Measurements from ENCODE around the gene RNF4.
"Not testable (repeated sequence)": the region's sequence is repeated elsewhere in the genome, so short reads cannot be mapped to it uniquely, and the experiment has no call there.

The RNF4 gene

GRCh38 chr4:2462992-2463762 lies 5.7 kb upstream of the RNF4 start:
- ATAC-seq, result no peak; the same call in 2 of the 3 replicates
- TF ChIP-seq ZC3H10 (CRISPR knock-in tag; IDR thresholded peaks at IDR 0.05), result no peak
- no peak for TF ChIP-seq PPARA (CRISPR knock-in tag; IDR thresholded peaks at IDR 0.05; ENCODE audit: borderline replicate concordance)
- TF ChIP-seq RARB (CRISPR knock-in tag; IDR thresholded peaks at IDR 0.05), result no peak
- no peak for TF ChIP-seq GLIS3 (CRISPR knock-in tag; IDR thresholded peaks at IDR 0.05)
- TF ChIP-seq ESRRG (CRISPR knock-in tag; IDR thresholded peaks at IDR 0.05), result no peak
- TF ChIP-seq OSR1 (CRISPR knock-in tag; IDR thresholded peaks at IDR 0.05), result no peak
- no peak for TF ChIP-seq BACH2 (CRISPR knock-in tag; IDR thresholded peaks at IDR 0.05; ENCODE audit: borderline replicate concordance)
- TF ChIP-seq CREB5 (CRISPR knock-in tag; IDR thresholded peaks at IDR 0.05; ENCODE audit: low read depth), result no peak
- no peak for TF ChIP-seq PATZ1 (CRISPR knock-in tag; IDR thresholded peaks at IDR 0.05; ENCODE audit: borderline replicate concordance)
- TF ChIP-seq TSHZ2 (CRISPR knock-in tag; IDR thresholded peaks at IDR 0.05), result no peak
- no peak for TF ChIP-seq ZFP3 (CRISPR knock-in tag; IDR thresholded peaks at IDR 0.05)
- no peak for TF ChIP-seq ZNF8 (CRISPR knock-in tag; IDR thresholded peaks at IDR 0.05)

- ATAC-seq, result no peak
- TF ChIP-seq CSDC2 (CRISPR knock-in tag; IDR thresholded peaks at IDR 0.05) (no peak), OSR1 (CRISPR knock-in tag; IDR thresholded peaks at IDR 0.05) (no peak), ISL1 (CRISPR knock-in tag; IDR thresholded peaks at IDR 0.05) (no peak), ARNTL (CRISPR knock-in tag; IDR thresholded peaks at IDR 0.05; ENCODE audit: borderline replicate concordance, low read depth) (no peak), BACH2 (CRISPR knock-in tag; IDR thresholded peaks at IDR 0.05; ENCODE audit: borderline replicate concordance) (no peak), TOX (CRISPR knock-in tag; IDR thresholded peaks at IDR 0.05; ENCODE audit: borderline replicate concordance) (no peak), ZFP30 (CRISPR knock-in tag; IDR thresholded peaks at IDR 0.05) (no peak), TCF4 (CRISPR knock-in tag; IDR thresholded peaks at IDR 0.05; ENCODE audit: borderline replicate concordance) (no peak), ZNF8 (CRISPR knock-in tag; IDR thresholded peaks at IDR 0.05) (no peak), PPARA (CRISPR knock-in tag; IDR thresholded peaks at IDR 0.05; ENCODE audit: borderline replicate concordance) (no peak), POU6F1 (CRISPR knock-in tag; IDR thresholded peaks at IDR 0.05; ENCODE audit: borderline replicate concordance, low read depth) (no peak)
These were observed 3.9 kb upstream of the RNF4 start for GRCh38 chr4:2465032-2465431.

- ATAC-seq, result not testable (repeated sequence)
These were observed 3.4 kb upstream of the RNF4 start for GRCh38 chr4:2465544-2465943.

GRCh38 chr4:2469192-2469984 lies 482 bp downstream of the RNF4 start:
- peak; percentile 68 for ATAC-seq
- no peak for TF ChIP-seq BACH2 (CRISPR knock-in tag; IDR thresholded peaks at IDR 0.05; ENCODE audit: borderline replicate concordance)
- no peak for TF ChIP-seq TSHZ2 (CRISPR knock-in tag; IDR thresholded peaks at IDR 0.05)
- no peak for TF ChIP-seq POU6F1 (CRISPR knock-in tag; IDR thresholded peaks at IDR 0.05; ENCODE audit: borderline replicate concordance, low read depth)
- TF ChIP-seq ESRRG (CRISPR knock-in tag; IDR thresholded peaks at IDR 0.05), result no peak
- TF ChIP-seq ZNF70 (CRISPR knock-in tag; IDR thresholded peaks at IDR 0.05), result no peak

All from SK-N-SH treated with all-trans-retinoic acid at 6 μM for 48 hours (cell line).